Keratinocyte (primary cell): ENCODE data around the gene WNK2. TPM values are rescaled to one million over a fixed set of nuclear protein-coding genes. Genes with fewer than 3 reads are reported as not detected.

Experiments
- DNase-seq: peaks from one replicate; pipeline ENCODE4 v3.0.0-alpha.2; 2011; ENCODE audit warnings: low read depth, missing footprints, low spot score
- FAIRE-seq: peaks from 2 replicates; lab custom pipeline; 2011; peaks lifted over from hg19 to GRCh38; lab: Jason Lieb, UNC
- H2AFZ ChIP-seq: 2 replicates; pipeline ENCODE4 v1.6.0; 2012; ENCODE audit warnings: low read length, control low read depth, inconsistent platforms; ENCODE audit not compliant: control insufficient read depth
- H3K27ac ChIP-seq: 2 replicates; pipeline ENCODE4 v1.5.1; 2011; ENCODE audit warnings: low read length; ENCODE audit not compliant: control insufficient read depth, insufficient read depth
- H3K27me3 ChIP-seq: 3 replicates; pipeline ENCODE4 v1.6.0; 2011; ENCODE audit warnings: low read length; ENCODE audit not compliant: control insufficient read depth, insufficient read depth; ENCODE audit errors: extremely low read depth
- H3K36me3 ChIP-seq, 2 experiments: 2 replicates in 1 of 2; 3 replicates in 1 of 2; pipeline ENCODE4 v1.5.1; 2011; ENCODE audit warnings: low read length in 2 of 2, mild to moderate bottlenecking in 1 of 2; ENCODE audit not compliant: control insufficient read depth in 2 of 2, insufficient read depth in 2 of 2; ENCODE audit errors: extremely low read depth in 1 of 2
- H3K4me1 ChIP-seq: 3 replicates; pipeline ENCODE4 v1.5.1; 2011; ENCODE audit warnings: low read length; ENCODE audit not compliant: control insufficient read depth, insufficient read depth; ENCODE audit errors: extremely low read depth
- H3K4me2 ChIP-seq: 3 replicates; pipeline ENCODE4 v1.6.0; 2011; ENCODE audit warnings: low read depth, low read length; ENCODE audit not compliant: control insufficient read depth, insufficient read depth; ENCODE audit errors: extremely low read depth
- H3K4me3 ChIP-seq, 3 experiments: fragments of 200-600 bp in 1 of 3; sonication (generic) in 1 of 3; 2 replicates in 2 of 3; 3 replicates in 1 of 3; pipeline ENCODE4 v1.5.1; 2011 to 2016; ENCODE audit warnings: low read length in 3 of 3, mild to moderate bottlenecking in 3 of 3, control low read depth in 2 of 3, inconsistent platforms in 1 of 3, low read depth in 1 of 3, mixed read lengths in 1 of 3, mixed run types in 1 of 3, moderate library complexity in 1 of 3; ENCODE audit not compliant: control insufficient read depth in 2 of 3, insufficient read depth in 2 of 3; ENCODE audit errors: extremely low read depth in 1 of 3
- H3K79me2 ChIP-seq: 2 replicates; pipeline ENCODE4 v1.6.0; 2012; ENCODE audit warnings: low read length; ENCODE audit not compliant: control insufficient read depth, insufficient read depth
- H3K9ac ChIP-seq: 3 replicates; pipeline ENCODE4 v1.6.0; 2011; ENCODE audit warnings: low read length; ENCODE audit not compliant: control insufficient read depth, insufficient read depth; ENCODE audit errors: extremely low read depth
- H3K9me1 ChIP-seq: 3 replicates; pipeline ENCODE4 v1.6.0; 2011; ENCODE audit warnings: low read length; ENCODE audit not compliant: control insufficient read depth, insufficient read depth; ENCODE audit errors: extremely low read depth
- H3K9me3 ChIP-seq: 2 replicates; pipeline ENCODE4 v1.5.1; 2012; ENCODE audit warnings: low read depth, low read length; ENCODE audit not compliant: control insufficient read depth
- H4K20me1 ChIP-seq: 3 replicates; pipeline ENCODE4 v1.6.0; 2011; ENCODE audit warnings: low read length; ENCODE audit not compliant: control insufficient read depth, insufficient read depth; ENCODE audit errors: extremely low read depth
- EZH2 ChIP-seq: IDR thresholded peaks from one replicate; pipeline ENCODE4 v1.6.1; 2012; ENCODE audit warnings: inconsistent platforms, mild to moderate bottlenecking, low read length, moderate library complexity
- dilution Hi-C: fragments of 300-500 bp; cut with MboI; formaldehyde crosslinking; loops from one replicate; pipeline ENCODE4 v1.7.0; 2020; ENCODE audit warnings: low sequenced_read_pairs; ENCODE audit not compliant: extremely low pct_ligation_motif_present
- polyA plus RNA-seq, 5 experiments: library from polyadenylated mRNA; depleted of rRNA in 3 of 5; stranded (reverse) in 3 of 5; stranded (forward) in 1 of 5; unstranded in 1 of 5; fragments of >200 nt; gene quantifications; 1 replicate in 1 of 5; 2 replicates in 3 of 5; 3 replicates in 1 of 5; pipeline versions ENCODE4 v1.2.1 to v1.2.3, GENCODE V29; 2011 to 2012; ENCODE audit warnings: missing spikeins in 2 of 5, low read depth in 1 of 5, low replicate concordance in 1 of 5
- TF ChIP-seq, protein P1 (sequence below), 3 experiments: IDR thresholded peaks in 1 of 3; conservative IDR thresholded peaks in 1 of 3; optimal IDR thresholded peaks in 1 of 3; 2 replicates in 2 of 3; 3 replicates in 1 of 3; pipeline versions ENCODE3 to v1.5.1; 2011; ENCODE audit warnings: low read length in 3 of 3, mild to moderate bottlenecking in 3 of 3, moderate library complexity in 2 of 3, control low read depth in 1 of 3, inconsistent platforms in 1 of 3; ENCODE audit not compliant: insufficient read depth in 2 of 3; ENCODE audit errors: extremely low read depth in 1 of 3

Gene WNK2
- polyA plus RNA-seq, 1 donor (not counting 4 experiments of a cell fraction or from before 2014, with no cell fraction given): not detected

DNA sequence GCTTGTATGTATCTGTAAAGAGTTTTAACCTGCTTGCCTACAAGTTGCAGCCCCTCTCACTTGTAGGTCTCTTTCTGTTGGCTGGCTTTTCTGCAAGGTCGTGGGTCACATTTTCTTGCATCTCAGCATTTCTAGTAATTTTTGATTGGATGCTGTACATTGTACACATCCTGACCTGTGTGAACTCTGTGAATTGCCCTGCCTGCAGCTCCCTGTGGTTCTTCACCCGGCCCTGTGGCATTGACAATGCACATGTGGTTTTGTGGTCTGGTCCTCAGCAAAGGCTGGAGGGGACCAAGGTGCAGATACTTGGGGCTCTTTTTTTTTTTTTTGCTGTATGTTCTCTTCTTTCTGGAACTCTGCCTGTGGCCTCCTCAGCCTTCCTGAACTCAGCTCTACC is 53.6 kb downstream of the WNK2 start:
- Histone ChIP-seq H3K79me2 (no peaks in the 10 kb centered on the region), H3K27ac (no peak overlapping the region), H2AFZ (no peak overlapping the region), H4K20me1 (no peaks in the 10 kb centered on the region), H3K9me1 (no peaks in the 10 kb centered on the region), H3K36me3 (no peaks in the 10 kb centered on the region), H3K27me3 (peaks cover 13% of the 10 kb centered on the region), H3K4me1 (no peaks in the 10 kb centered on the region), H3K4me2 (no peak overlapping the region), H3K4me3 (no peak overlapping the region), H3K9me3 (no peaks in the 10 kb centered on the region), H3K9ac (no peak overlapping the region)
- no peak for DNase-seq
- no peak for FAIRE-seq
- TF ChIP-seq, protein P1, sequence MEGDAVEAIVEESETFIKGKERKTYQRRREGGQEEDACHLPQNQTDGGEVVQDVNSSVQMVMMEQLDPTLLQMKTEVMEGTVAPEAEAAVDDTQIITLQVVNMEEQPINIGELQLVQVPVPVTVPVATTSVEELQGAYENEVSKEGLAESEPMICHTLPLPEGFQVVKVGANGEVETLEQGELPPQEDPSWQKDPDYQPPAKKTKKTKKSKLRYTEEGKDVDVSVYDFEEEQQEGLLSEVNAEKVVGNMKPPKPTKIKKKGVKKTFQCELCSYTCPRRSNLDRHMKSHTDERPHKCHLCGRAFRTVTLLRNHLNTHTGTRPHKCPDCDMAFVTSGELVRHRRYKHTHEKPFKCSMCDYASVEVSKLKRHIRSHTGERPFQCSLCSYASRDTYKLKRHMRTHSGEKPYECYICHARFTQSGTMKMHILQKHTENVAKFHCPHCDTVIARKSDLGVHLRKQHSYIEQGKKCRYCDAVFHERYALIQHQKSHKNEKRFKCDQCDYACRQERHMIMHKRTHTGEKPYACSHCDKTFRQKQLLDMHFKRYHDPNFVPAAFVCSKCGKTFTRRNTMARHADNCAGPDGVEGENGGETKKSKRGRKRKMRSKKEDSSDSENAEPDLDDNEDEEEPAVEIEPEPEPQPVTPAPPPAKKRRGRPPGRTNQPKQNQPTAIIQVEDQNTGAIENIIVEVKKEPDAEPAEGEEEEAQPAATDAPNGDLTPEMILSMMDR (optimal IDR thresholded peaks at IDR 0.05 in 1 of 3, IDR thresholded peaks at IDR 0.05 in 1 of 3, conservative IDR thresholded peaks at IDR 0.05 in 1 of 3; ENCODE audit: extremely low read depth in 1 of 3, insufficient read depth in 2 of 3, low read length in 3 of 3): no peak
- no peak for TF ChIP-seq EZH2
- dilution Hi-C loops: no loop called here

DNA sequence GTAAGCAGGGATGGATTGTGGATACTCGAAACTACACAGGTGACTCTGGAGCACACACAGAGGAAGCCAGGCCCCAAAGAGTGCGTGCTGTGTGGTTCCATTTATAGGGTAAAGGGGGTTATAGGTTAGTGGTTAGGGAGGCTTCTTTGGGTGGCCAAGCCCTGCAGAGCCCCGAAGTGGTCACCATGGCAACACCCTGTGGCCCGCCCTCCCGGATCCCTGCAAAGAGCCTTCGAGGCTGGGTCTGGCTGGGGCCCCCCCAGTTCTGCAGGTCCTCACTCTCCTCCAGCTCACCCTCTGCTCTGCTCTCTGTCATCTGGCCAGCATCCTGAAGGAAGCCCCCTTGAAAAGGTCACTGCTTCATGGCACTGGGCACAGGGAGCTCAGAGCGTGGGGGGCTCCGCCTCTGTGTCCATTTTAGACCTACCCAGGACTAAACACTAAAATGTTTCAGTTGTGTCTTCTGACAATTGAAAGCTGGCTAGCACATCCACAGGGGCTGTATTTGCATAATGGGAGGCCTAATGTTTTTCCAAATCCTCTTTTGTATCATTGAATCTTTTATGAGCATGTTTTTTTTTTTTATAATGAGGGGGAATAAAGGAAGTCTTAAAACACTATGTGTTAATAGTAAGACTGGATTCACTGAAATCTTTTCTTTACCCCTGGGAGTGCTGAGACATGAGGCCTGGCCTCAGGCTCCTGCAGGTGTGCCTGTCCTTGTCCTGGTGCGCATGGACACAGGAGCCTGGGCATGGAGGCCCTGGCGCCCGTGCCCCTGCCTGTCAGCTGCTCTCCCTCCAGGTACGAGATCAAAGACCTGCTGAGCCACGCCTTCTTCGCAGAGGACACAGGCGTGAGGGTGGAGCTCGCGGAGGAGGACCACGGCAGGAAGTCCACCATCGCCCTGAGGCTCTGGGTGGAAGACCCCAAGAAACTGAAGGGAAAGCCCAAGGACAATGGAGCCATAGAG is 55.3 kb downstream of the WNK2 start:
- no peaks in the 10 kb centered on the region for H3K79me2 ChIP-seq
- no peaks in the 10 kb centered on the region for H3K9me3 ChIP-seq
- no peak overlapping the region for H2AFZ ChIP-seq
- dilution Hi-C loops: no loop called here
- no peak overlapping the region for H3K27ac ChIP-seq
- TF ChIP-seq, protein P1 (optimal IDR thresholded peaks at IDR 0.05 in 1 of 3, IDR thresholded peaks at IDR 0.05 in 1 of 3, conservative IDR thresholded peaks at IDR 0.05 in 1 of 3; ENCODE audit: extremely low read depth in 1 of 3, insufficient read depth in 2 of 3, low read length in 3 of 3): no peak
- TF ChIP-seq EZH2: no peak
- no peak for DNase-seq
- no peaks in the 10 kb centered on the region for H3K9me1 ChIP-seq
- H3K9ac ChIP-seq: no peak overlapping the region
- H3K4me2 ChIP-seq: no peak overlapping the region
- peaks cover 9% of the 10 kb centered on the region for H3K27me3 ChIP-seq
- H3K36me3 ChIP-seq: no peaks in the 10 kb centered on the region
- no peaks in the 10 kb centered on the region for H4K20me1 ChIP-seq
- FAIRE-seq: no peak
- H3K4me3 ChIP-seq: no peak overlapping the region
- no peaks in the 10 kb centered on the region for H3K4me1 ChIP-seq
